A673 (cell line): Measurements from ENCODE around the gene MYD88.
"Not testable (repeated sequence)": the region's sequence is repeated elsewhere in the genome, so short reads cannot be mapped to it uniquely, and the experiment has no call there.

ENCODE experiments used
- CTCF ChIP-seq: fragments of 300-800, 200-600 bp; sonication (generic); conservative IDR thresholded peaks from 2 replicates; pipeline ENCODE4 v1.5.1; 2017; ENCODE audit warnings: low read depth, mild to moderate bottlenecking, antibody characterized with exemption, low read length, moderate library complexity, mixed read lengths
- EZH2 ChIP-seq: fragments of 200-600 bp; sonication (generic); IDR thresholded peaks from 2 replicates; pipeline ENCODE4 v1.6.1; 2017; ENCODE audit warnings: borderline replicate concordance, low read depth, mild to moderate bottlenecking, mixed read lengths, antibody characterized with exemption, low read length; ENCODE audit not compliant: poor library complexity, severe bottlenecking

GRCh38 chr3:38135621-38136277 is 2.7 kb upstream of the MYD88 start:
- TF ChIP-seq CTCF, EZH2: not testable (repeated sequence)
